ENCODE measurements around the gene DGKQ.
"Not testable (repeated sequence)": the region's sequence is repeated elsewhere in the genome, so short reads cannot be mapped to it uniquely, and the experiment has no call there.

Gene DGKQ

DNA sequence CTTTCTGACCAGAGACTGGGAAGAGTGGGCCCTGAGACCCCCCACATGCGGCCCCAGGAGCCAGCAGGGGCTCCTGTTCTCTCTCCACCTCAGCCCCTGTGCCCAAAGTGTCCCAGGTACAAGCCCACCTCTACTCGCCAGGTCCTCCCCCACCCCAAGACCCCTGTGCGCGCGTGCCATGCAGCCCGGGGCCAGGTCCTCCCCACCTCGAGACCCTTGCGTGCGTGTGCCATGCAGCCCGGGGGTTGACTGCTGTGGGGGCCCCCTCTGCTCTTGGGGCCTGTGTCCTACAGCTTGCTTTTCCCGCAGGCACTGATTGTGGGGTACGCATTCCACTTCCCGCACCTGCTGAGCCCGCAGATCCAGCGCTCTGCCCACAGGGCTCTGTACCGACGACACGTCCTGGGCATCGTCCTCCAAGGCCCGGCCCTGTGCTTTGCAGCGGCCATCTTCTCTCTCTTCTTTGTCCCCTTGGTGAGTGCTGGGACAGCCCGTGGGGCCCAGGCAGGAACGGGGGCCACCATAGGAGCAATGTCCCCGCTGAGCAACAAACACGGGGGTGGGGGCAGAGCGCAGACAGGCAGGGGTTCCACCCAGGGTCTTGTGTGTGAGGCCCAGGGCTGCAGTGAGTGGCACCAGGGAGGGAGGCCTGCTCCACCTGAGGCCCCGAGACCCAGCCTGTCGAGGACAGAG lies 20.3 kb downstream of the DGKQ start:
- no peak for DNase-seq (ENCODE audit: insufficient read length, low spot score)
- no peak for FAIRE-seq

DNA sequence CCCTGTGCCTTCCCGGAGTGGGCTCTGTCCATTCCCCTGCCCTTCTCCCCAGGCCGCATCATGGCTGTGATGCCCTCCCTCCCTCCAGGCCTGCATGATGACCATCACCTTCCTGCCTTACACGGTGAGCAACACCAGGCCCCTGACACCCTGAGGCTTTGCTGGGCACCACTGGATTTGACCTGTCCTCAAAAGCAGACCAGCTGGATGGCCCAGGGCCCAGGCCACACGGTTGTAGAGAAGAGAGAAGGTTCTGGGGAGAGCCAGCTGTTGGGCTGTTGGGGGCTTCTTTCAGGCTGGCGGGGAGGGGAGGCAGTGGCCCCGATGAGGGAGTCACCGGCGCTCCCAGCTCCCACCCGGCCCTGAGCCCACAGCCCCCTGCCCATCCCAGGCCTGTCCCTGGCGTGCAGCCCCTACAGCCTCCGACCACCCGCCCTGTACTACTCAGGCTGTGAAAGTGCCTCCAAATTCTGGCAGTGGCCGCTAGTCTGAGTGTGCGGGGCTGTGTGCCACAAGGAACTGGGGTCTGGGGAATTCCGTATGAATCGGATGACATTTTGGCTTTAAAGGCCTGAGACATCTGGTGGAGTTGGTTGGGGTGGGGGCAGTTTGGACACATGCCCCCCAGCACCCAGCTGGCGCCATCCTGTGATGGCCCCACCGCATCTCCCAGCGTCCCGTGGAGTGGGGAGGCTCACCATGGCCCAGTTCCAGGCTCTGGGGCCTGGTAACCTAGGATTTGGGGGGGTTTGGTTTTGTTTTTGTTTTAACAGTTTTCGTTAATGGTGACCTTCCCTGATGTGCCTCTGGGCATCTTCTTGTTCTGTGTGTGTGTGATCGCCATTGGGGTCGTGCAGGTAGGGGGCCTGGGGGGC lies 21.5 kb downstream of the DGKQ start:
- FAIRE-seq, result no peak
- DNase-seq (ENCODE audit: insufficient read length, low spot score), result no peak

- DNase-seq (ENCODE audit: insufficient read length, low spot score) (no peak), FAIRE-seq (no peak)
Measured at GRCh38 chr4:951186-951585, 22.2 kb downstream of the DGKQ start.

DNA sequence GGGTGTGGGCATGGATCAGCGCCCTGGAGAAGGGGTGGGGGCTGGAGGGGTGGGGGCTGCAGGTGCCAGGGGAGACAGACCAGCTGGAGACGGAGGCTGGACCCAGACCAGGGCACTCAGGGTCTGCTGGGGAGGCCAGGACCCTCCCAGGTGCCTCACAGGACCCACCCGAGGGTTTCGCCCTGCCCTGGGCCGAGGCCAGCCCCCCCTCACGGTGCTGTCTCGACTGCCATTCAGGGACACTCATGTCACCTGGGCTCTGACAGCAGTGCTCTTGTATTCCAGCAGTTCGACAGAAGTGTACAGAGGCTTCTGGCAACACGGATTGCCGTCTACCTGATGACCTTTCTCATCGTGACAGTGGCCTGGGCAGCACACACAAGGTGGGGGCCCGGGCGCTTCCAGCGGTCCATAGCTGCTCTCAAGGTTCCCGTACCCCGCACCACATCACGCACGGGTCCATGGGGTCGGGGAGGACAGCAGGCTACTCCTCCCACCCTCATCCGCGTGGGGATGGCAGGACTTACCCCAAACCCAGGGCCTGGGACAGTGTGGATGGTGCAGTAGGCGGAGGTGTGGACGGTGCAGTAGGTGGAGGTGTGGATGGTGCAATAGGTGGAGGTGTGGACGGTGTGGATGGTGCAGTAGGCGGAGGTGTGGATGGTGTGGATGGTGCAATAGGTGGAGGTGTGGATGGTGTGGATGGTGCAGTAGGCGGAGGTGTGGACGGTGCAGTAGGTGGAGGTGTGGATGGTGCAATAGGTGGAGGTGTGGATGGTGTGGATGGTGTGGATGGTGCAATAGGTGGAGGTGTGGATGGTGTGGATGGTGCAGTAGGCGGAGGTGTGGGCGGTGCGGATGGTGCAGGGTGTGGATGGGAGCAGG lies 23.0 kb downstream of the DGKQ start:
- FAIRE-seq, result peak; percentile 95
- DNase-seq (ENCODE audit: insufficient read length, low spot score), result no peak

DNA sequence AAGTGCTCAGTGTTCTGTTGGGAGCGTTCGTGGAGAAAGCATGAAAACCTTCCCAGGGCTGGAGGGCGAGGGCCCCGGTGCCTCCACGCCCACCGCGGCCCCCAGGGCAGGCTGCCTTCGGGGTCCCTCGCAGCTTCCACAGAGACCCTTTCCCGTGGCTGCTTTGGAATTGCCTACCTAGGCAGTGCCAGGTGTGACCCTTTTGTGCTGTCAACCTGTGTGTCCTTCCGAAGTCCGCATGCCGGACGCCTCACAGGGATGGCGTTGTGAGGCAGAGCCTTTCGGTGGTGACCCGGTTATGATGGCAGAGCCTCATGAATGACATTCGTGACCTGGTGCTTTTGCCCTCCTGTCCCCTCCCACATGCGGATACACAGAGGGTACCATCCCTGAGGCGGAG lies 23.7 kb downstream of the DGKQ start:
- no peak for DNase-seq (ENCODE audit: insufficient read length, low spot score)
- no peak for FAIRE-seq

GRCh38 chr4:948936-949300 lies 24.5 kb downstream of the DGKQ start:
- DNase-seq (ENCODE audit: insufficient read length, low spot score) (no peak), FAIRE-seq (no peak)

DNA sequence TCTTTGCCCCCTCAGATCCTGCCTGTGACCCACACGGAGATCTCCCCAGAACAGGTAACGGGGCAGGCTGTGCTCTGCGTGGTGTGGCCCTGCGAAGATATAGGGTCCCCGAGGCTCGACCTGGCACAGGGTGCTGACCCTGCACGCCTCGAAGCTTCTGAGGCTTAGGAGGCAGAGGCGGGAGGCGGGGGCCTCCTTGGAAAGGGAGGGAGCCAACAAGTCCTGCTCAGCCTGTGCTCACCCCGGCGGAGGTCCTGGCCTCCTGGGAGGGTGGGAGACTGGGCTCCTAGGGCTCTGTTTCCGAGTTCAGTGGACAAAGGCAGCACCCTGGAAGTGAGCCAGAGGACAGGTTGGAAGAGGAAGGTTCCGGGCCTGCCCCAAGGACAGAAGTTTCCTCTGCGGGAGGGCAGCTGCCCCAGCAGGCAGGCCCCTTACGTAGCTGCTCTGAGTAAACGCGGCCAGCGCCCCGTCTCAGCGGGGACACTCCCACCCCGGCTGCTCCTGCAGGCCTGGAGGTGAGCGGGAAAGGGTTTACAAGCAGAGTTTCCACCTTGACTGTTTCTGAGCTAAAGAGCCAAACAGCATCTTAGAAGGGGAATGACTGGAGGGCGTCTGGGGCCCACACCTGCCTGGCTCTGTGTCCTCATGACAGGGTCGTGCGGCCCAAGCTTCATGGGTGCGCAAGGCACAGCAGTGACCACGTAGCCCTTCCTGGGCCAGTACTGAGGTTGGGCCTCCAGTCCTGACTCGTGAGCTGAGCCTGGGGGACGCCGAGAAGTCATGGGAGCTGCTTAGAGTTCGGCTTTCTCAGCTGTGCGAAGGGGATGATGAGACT lies 25.1 kb downstream of the DGKQ start:
- DNase-seq (ENCODE audit: insufficient read length, low spot score) (no peak), FAIRE-seq (no peak)

DNA sequence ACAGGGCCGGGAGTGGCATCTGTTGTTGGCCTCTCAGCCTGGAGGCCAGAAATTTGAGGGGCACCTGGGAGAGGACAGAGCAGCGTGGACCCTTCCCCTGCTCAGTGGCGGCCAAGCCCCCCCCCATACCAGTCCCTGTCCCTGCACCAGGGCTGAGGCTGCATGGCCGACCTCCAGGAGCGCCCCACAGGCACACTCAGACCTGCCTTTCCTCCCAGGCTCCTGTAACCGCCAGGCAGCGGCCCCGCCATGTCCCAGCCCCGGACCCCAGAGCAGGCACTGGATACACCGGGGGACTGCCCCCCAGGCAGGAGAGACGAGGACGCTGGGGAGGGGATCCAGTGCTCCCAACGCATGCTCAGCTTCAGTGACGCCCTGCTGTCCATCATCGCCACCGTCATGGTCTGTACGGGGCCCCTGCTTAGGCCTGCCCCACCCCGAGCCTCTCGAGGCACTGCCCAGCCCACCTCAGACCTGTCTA lies 25.8 kb downstream of the DGKQ start:
- FAIRE-seq (no peak), DNase-seq (ENCODE audit: insufficient read length, low spot score) (no peak)

DNA sequence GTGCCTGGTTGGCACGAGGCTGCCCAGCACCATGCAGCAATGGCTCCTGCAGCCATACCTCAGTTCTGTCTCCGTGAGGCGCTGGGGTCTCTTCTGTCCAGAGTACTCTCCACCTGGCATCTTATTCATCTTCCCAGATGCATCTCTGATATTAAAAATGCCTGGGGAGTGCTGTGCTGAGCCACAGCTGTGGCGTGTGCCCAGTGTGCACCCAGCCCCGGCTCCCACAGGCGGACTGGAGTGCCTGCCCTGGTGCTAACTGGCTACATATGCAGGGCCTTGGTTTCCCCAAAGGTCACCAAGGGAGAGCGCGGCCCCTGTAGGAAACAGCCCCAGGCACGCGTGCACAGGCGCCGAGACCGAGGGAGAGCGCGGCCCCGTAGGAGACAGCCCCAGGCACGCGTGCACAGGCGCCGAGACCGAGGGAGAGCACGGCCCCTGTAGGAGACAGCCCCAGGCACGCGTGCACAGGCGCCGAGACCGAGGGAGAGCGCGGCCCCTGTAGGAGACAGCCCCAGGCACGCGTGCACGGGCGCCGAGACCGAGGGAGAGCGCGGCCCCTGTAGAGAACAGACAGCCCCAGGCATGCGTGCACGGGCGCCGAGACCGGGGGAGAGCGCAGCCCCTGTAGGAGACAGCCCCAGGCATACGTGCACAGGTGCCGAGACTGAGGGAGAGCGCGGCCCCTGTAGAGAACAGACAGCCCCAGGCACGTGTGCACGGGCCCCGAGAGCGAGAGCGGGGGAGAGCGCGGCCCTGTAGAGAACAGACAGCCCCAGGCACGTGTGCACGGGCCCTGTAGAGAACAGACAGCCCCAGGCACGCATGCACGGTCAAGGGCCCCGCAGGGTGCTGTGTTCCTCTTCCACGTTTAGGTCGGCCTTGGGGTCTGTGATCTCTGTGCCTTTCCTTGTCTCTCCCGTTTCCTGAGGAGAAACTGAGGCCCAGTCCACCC lies 26.6 kb downstream of the DGKQ start:
- no peak for FAIRE-seq
- DNase-seq (ENCODE audit: insufficient read length, low spot score), result no peak

DNA sequence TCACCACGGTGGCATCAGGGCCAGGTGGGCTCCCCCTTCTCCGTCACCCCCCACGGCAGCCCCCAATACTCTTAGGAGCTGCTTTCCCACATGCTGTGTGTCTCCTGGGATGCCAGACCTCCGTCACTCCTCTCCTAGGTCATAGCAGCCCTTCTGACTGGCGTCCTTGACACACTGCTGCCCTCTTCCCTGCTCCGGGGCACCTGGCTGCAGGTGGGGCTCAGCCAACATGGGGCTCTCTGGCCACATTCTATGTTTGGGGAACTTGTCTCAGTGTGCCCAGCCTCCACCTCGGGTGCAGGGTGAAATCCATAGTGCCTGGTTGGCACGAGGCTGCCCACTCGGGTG lies 27.3 kb downstream of the DGKQ start:
- DNase-seq (ENCODE audit: insufficient read length, low spot score) (no peak), FAIRE-seq (no peak)

- FAIRE-seq (no peak), DNase-seq (ENCODE audit: insufficient read length, low spot score) (no peak)
Measured at GRCh38 chr4:945274-946102, 27.9 kb downstream of the DGKQ start.

- not testable (repeated sequence) for FAIRE-seq; DNase-seq (ENCODE audit: insufficient read length, low spot score)
Measured at GRCh38 chr4:939508-939907, 33.9 kb downstream of the DGKQ start.

GRCh38 chr4:932713-933070 lies 40.7 kb downstream of the DGKQ start:
- FAIRE-seq (no peak), DNase-seq (ENCODE audit: insufficient read length, low spot score) (peak; percentile 32)

DNA sequence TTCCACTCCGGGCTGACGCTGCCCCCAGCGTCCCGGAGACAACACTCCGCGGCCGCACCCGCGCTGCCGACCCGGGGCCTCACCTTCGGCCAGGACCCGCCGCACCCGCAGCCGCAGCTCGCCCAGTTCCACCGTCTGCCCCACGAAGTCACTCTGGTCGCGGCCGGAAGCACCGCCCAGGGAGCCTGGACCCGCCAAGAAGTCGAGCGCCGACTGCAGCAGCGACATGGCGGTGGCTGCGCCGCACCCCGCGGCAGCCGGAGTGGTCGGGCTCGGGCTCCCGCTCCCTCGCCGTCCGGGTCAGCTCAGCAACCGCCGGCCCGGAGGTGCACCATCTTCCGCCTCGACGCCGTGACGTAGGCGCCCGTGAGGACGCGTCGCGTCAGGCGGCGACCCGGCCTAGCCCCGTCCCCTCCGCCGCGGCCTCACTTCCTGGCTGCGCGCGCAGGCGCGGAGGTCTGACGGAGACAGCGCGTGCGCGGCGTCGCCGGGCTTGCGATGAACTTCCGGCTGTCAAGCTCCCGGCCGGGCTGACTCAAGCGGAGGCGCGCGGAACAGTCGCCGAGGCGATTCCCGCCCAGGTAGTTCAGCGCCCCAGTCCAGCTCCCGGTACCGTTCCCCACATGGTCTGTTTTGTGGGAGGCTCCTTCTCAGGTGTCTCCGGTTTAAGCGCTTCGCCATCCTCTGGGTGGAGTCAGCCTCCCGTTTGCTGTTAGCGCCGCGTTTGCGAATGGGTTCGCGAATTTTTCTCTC lies 41.2 kb downstream of the DGKQ start, which contains the start of the genes GAK and TMEM175:
GAK (minus strand) TSS at position 357 of the 753 bp plus-strand sequence; CDS start at position 228, 129 bp downstream.
TMEM175 (plus strand) TSS at position 501 of the 753 bp plus-strand sequence. CDS start 15,280 bp downstream, outside the sequence.
- FAIRE-seq (peak; percentile 99), DNase-seq (ENCODE audit: insufficient read length, low spot score) (peak; percentile 99)

DNA sequence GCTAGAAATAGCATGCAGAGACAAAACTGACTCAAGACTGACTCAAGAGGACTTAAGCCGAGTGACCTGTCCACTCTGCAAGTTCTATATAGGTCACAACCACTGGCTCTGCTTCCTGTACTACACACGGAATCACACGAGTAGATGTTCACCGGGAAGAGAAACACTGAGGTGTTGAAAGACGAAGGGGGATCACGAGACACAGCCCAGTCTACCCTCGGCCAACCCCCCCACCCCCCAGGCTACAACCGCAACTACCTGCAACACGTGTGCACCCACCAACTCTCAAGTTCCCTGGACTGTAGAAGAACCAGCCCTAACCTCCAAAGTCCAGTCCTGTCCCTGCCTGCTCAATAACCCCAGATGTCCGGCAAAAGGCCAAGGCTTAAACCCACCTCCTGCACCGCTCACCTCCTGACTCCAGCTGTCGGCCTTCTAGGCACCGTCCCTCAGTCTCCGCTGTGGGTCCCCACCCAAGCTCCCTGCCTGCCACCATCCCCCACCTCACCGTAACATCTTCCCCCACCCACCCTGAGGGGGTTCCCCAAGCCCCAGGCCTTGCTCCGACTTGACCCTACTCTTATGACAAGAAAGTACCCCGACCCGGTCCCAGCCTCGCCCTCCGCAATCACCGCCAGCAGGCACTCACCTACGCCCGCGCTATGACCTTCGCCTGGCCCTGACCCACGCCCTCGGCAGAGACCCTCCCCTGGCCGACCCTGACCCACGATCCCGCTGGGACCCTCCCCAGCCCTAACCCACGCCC lies 42.0 kb downstream of the DGKQ start:
- FAIRE-seq, result no peak
- peak; percentile 27 for DNase-seq (ENCODE audit: insufficient read length, low spot score)

- FAIRE-seq (no peak), DNase-seq (ENCODE audit: insufficient read length, low spot score) (no peak)
Measured at GRCh38 chr4:930827-931193, 42.6 kb downstream of the DGKQ start.
